Urothelium cell line (cell line): ENCODE measurements around the gene NCAPG2.
A peak's percentile ranks its signal among the peaks of the same experiment; 100 is the strongest.

Source experiments
- DNase-seq: peaks from one replicate; pipeline ENCODE4 v3.0.0; 2011; ENCODE audit warnings: low spot score, mixed read lengths
- FAIRE-seq: peaks from 2 replicates; lab custom pipeline; 2011; peaks lifted over from hg19 to GRCh38; lab: Jason Lieb, UNC

The NCAPG2 gene

DNA sequence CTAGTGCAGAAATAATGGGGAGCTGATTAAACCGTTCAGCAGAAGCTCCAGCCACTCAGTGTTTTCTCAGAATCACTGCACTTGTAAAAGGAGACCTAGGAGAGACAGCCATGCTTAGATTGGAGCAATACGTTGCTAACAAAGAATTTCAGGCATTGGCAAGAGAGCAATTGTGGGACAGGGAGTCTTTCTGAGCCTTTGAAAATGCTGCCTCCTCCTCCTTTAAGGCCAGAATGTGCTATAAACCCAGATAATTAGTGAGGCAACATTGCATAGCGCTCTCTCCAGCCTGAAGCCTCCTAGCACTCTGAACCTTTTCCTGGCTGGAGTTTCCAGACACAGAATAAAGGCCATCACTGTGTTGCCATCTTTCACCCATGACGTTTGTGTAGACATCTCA, 98.5 kb downstream of the NCAPG2 start:
- no peak for FAIRE-seq
- no peak for DNase-seq

- no peak for FAIRE-seq
- no peak for DNase-seq
Observed at GRCh38 chr7:158603773-158604755, 100.5 kb downstream of the NCAPG2 start.

DNA sequence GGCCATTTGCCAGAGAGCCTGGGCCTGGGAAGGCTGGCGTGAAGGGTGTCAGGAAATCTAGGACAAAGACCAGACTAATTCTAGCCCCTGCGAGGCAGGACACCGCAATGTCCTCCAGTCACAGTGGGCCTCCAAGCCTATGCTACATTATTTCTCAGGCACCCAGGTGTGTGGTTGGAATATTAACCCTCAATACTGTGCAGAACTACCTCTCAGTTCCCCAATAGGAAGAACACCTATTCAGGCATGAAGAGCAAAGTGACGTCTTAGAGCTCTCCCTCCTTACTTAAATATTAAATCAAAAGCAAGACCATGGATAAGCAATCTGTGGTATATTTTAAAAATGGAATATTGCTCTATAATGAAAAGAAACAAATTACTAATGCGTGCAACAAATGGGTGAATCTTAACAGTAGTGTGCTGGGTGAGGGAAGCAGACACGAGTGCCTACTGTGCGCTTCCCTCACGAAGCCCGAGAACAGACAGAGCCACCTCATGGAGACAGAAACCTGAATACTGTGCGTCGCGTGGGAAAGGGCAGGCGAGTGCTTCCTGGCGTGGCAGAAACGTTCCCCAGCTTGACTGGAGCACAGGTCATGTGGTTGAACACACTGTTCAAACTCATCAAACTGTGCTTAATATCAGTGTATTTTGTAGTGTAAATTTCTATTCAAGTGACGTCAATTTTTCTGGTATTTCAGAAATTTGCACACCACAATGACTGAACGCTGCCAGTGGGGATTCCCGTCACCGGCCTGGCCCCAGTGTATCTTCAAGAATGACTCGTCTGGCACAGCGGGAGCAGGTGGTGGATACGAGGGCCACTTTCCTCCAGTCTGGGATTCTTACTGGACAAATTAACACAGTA, 101.5 kb downstream of the NCAPG2 start:
- FAIRE-seq (no peak), DNase-seq (no peak)

GRCh38 chr7:158602041-158602440, 102.6 kb downstream of the NCAPG2 start:
- FAIRE-seq, result no peak

GRCh38 chr7:158601090-158601489, 103.5 kb downstream of the NCAPG2 start:
- DNase-seq (no peak), FAIRE-seq (no peak)

More at GRCh38 chr7:158602041-158602440, 102.6 kb downstream of the NCAPG2 start:
- no peak for DNase-seq

GRCh38 chr7:158596745-158597144, 107.9 kb downstream of the NCAPG2 start:
- FAIRE-seq, result no peak

DNA sequence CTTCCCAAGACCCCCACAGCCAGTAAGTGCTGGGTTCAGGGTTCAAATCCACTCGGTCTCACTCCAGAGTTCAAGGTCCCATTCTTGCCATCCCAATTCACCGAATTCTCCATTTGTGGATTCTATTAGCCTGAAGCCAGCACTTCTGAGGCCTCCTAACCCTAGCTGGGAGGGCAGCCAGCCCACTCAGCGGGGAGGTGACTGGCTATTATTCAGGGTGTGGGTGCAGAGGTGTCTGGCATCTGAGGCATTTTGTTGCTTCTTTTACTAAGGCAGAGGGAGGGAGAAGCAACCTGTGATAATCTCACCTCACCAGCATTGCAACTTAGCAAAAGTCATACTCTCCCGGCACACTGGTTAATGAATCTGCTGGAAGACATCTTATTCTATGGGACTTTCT, 108.3 kb downstream of the NCAPG2 start:
- DNase-seq (no peak), FAIRE-seq (no peak)

More at GRCh38 chr7:158596745-158597144, 107.9 kb downstream of the NCAPG2 start:
- DNase-seq, result no peak

DNA sequence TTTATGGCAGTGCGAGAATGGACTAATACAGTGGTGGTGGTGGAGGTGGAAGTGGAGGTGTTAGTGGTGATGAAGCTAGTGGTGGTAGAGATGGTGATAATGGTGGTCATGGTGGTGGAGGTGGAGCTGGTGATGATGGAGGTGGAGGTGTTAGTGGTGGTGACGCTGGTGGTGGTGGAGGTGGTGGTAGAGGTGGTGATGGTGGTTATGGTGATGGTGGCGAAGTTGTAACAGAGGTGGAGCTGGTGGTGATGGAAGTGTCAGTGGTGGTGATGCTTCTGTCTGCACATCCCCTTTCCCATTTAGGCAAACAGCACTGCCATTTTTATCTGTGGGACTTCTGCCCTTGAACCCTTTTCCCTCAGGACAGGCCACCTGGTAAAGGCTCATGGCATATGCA, 109.5 kb downstream of the NCAPG2 start:
- DNase-seq (no peak), FAIRE-seq (peak; percentile 100)

DNA sequence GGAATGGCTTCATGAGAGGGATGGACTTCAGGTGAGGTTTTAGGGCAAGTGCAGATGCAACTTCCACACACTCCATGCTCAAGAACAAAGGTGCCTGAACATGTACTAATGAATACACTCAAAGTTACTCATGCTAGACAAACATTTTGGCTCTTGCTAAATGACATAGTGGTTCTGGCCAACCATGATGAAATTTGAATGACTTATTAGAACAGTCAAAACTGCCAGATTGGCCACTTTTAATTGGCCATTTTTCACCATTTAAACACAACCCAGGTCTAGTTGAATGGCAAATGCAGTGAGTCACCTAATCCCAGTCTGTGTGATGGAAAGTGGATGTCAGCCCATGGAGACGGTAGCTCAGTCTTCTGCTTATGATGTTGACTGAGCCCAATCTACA, 112.1 kb downstream of the NCAPG2 start:
- DNase-seq, result no peak
- FAIRE-seq, result no peak

DNA sequence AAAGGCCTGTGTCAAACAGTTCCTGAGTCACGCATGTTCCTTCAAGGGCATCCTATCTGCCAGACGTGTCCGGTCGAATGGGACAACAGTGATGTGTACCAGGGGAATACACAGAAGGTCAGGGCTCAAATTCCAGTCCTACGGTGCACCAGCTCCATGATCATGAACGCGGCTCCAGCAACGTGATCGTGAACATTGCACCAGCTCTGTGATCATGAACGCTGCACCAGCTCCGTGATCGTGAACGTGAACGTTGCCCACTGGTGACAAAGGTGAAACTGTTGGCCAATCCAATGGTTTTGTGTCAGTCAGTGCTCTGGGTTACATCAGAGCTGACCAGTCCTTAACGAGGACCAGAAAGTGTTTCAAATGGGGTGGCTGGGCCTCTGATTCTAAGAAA, 112.7 kb downstream of the NCAPG2 start:
- FAIRE-seq (no peak), DNase-seq (no peak)

- FAIRE-seq, result no peak
- DNase-seq, result no peak
Observed at GRCh38 chr7:158590181-158590530, 114.4 kb downstream of the NCAPG2 start.

- no peak for FAIRE-seq
Observed at GRCh38 chr7:158589653-158590052, 115.0 kb downstream of the NCAPG2 start.

DNA sequence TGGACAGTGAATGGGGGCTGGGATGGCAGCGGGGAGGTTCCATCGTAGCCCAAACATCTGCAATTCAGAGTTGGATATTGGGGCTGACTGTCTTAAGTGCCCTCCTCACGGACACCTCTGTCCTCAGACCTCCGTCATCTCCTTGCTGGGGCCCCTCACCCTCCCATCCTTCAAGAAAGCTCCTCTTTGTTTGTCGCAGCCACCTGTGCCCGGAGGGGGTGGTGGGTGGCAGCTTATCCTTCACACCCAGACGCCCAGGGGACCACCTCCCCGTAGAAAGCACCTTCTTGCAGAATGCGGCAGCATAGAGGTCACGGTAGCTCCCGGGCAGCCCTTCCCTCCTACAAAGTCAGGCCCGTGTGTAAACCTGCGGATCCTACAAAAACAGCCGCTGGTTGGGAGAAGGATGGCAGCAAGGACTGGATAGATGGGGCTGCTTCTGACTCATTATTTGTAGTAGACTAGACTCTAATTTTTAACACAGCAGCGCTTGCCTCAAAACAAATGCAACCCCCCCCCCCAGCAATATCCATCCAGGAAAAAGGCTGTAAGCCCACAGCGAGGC, 115.6 kb downstream of the NCAPG2 start:
- FAIRE-seq (no peak), DNase-seq (no peak)

More at GRCh38 chr7:158589653-158590052, 115.0 kb downstream of the NCAPG2 start:
- no peak for DNase-seq

- FAIRE-seq (no peak), DNase-seq (no peak)
Observed at GRCh38 chr7:158588085-158588877, 116.3 kb downstream of the NCAPG2 start.

GRCh38 chr7:158587162-158588084, 117.2 kb downstream of the NCAPG2 start, which contains the start of gene PTPRN2:
PTPRN2 (minus strand) TSS chr7:158587823.
- no peak for FAIRE-seq
- peak; percentile 40 for DNase-seq

DNA sequence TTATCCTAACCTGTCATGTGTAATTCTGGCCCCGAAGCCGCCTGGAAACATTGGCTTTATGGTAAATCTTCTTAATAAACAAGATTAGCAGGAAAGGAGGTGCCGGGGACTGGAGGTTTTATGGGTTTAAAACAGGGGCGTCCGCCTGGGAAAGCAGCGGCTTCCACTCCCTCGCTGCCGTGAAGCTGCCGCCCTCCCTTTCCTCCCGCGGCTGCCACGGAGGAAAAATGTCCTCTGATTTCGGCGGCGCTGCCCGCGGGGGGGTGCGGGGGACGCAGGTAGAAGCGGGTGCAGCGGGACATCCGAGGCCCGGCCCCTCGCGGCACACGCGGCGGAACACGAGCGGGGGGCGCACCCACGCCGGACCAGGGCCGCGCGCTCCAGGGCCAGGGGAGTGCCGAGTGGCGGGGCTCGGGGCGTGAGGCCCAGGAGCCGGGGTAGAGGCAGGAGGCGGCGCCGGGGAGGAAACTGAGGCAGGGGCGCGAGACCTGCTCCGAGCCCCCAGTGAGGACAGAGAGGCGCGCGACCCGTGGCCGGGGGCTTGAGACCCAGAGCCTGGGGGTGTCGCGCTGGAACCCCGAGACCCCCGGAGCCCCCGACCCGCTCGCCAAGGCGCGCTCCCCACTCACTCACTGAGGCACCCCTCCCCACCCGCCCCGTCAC, 118.0 kb downstream of the NCAPG2 start:
- no peak for FAIRE-seq

GRCh38 chr7:158585721-158586498, 118.7 kb downstream of the NCAPG2 start:
- no peak for DNase-seq
- FAIRE-seq, result no peak

More for the DNA sequence above, 118.0 kb downstream of the NCAPG2 start:
- DNase-seq, result no peak

- no peak for DNase-seq
- FAIRE-seq, result no peak
Observed at GRCh38 chr7:158584407-158584806, 120.2 kb downstream of the NCAPG2 start.
